Thyroid gland (tissue), 4 donors: ENCODE data around the gene PCDHA6. TPM values are rescaled to one million over a fixed set of nuclear protein-coding genes. Genes with fewer than 3 reads are reported as not detected.
"Not testable (repeated sequence)": the region's sequence is repeated elsewhere in the genome, so short reads cannot be mapped to it uniquely, and the experiment has no call there.

ENCODE experiments used
- DNase-seq, 2 donors: peaks; one replicate each; pipeline ENCODE4 v3.0.0-alpha.2; 2019
- H3K27ac ChIP-seq, 3 donors: fragments of 200-600 bp; sonication (generic); 1 replicate in 2 of 3; 2 replicates in 1 of 3; pipeline ENCODE4 v1.5.1; 2016 to 2019; ENCODE audit warnings: mild to moderate bottlenecking in 1 of 3, moderate library complexity in 1 of 3
- H3K27me3 ChIP-seq: fragments of 200-600 bp; sonication (generic); one replicate; pipeline ENCODE4 v1.5.1; 2019
- H3K36me3 ChIP-seq, 2 donors: fragments of 200-600 bp; sonication (generic); one replicate each; pipeline ENCODE4 v1.5.1; 2016 to 2019
- H3K4me1 ChIP-seq, 2 donors: fragments of 200-600 bp; sonication (generic); one replicate each; pipeline ENCODE4 v1.5.1; 2017 to 2019
- H3K4me3 ChIP-seq, 3 donors: fragments of 200-600 bp; sonication (generic); replicated peaks in 1 of 3; 1 replicate in 2 of 3; 2 replicates in 1 of 3; pipeline ENCODE4 v1.5.1; 2016; ENCODE audit warnings: mild to moderate bottlenecking in 1 of 3
- H3K9me3 ChIP-seq: fragments of 200-600 bp; sonication (generic); one replicate; pipeline ENCODE4 v1.5.1; 2017
- POLR2A ChIP-seq, 2 donors: fragments of 450-650 bp; IDR thresholded peaks; one replicate each; pipeline ENCODE4 v1.6.1; 2017; ENCODE audit warnings: antibody characterized with exemption in 2 of 2, mild to moderate bottlenecking in 2 of 2, moderate library complexity in 1 of 2
- WGBS, 2 donors: methylation state at CpG; one replicate each; pipeline ENCODE4 v1.1.5; 2017; 5-methylcytosine and 5-hydroxymethylcytosine counted together
- intact Hi-C: fragments of 100-400 bp; cut with DNase I; formaldehyde crosslinking; loops from one replicate; pipeline ENCODE4 v1.15.1; 2023
- total RNA-seq, 4 donors: library from RNA; depleted of rRNA; stranded (reverse); fragments of >200 nt; gene quantifications; one replicate each; pipeline ENCODE4 v1.2.3, GENCODE V29; 2016
- TF ChIP-seq, protein P1 (sequence below), 6 experiments: fragments of 200-600 bp in 3 of 6; fragments of 450-650 bp in 3 of 6; sonication (generic) in 3 of 6; IDR thresholded peaks; one replicate each; pipeline ENCODE4 v1.5.1; 2016 to 2019; ENCODE audit warnings: antibody characterized with exemption in 6 of 6, mild to moderate bottlenecking in 2 of 6, inconsistent platforms in 1 of 6, moderate library complexity in 1 of 6

Gene PCDHA6
- total RNA-seq, 4 donors from 2014 or later = 0.29 to 1.3 (median 1.0) TPM

DNA sequence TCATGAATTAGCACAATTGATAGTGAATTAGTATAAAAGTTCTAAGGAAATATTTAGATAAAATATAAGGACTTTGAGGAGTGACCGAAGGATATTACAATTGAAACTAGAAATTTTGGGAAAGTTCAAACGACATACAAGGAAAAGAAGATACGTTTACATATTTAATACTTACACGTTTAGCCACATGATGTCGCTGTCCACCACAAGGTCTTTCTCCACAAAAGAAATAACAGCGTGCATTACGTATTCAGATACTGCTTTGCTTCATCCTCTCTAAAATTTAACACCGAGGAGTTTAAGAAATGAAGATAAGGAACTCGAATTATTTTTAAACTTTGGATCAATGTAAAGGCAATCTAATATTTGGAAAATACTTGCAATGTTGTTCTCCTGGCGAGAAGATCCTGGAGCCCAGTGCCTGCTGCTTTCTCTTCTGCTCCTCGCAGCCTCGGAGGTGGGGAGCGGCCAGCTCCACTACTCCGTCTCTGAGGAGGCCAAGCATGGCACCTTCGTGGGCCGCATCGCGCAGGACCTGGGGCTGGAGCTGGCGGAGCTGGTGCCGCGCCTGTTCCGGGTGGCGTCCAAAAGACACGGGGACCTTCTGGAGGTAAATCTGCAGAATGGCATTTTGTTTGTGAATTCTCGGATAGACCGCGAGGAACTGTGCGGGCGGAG, 26.8 kb upstream of the PCDHA6 start, which contains the start of gene PCDHA3:
PCDHA3 (plus strand) TSS at position 242 of the 678 bp plus-strand sequence.
- TF ChIP-seq, protein P1, sequence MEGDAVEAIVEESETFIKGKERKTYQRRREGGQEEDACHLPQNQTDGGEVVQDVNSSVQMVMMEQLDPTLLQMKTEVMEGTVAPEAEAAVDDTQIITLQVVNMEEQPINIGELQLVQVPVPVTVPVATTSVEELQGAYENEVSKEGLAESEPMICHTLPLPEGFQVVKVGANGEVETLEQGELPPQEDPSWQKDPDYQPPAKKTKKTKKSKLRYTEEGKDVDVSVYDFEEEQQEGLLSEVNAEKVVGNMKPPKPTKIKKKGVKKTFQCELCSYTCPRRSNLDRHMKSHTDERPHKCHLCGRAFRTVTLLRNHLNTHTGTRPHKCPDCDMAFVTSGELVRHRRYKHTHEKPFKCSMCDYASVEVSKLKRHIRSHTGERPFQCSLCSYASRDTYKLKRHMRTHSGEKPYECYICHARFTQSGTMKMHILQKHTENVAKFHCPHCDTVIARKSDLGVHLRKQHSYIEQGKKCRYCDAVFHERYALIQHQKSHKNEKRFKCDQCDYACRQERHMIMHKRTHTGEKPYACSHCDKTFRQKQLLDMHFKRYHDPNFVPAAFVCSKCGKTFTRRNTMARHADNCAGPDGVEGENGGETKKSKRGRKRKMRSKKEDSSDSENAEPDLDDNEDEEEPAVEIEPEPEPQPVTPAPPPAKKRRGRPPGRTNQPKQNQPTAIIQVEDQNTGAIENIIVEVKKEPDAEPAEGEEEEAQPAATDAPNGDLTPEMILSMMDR (IDR thresholded peaks at IDR 0.05) = peak in 2 of 6 experiments; percentile 30 to 51
- no peak for TF ChIP-seq POLR2A (IDR thresholded peaks at IDR 0.05)
- 15 to 22% methylated on average over 28 to 29 of the region's 29 CpGs for WGBS, 2 donors
- no peak within 1 kb of the TSS for H3K27ac ChIP-seq

DNA sequence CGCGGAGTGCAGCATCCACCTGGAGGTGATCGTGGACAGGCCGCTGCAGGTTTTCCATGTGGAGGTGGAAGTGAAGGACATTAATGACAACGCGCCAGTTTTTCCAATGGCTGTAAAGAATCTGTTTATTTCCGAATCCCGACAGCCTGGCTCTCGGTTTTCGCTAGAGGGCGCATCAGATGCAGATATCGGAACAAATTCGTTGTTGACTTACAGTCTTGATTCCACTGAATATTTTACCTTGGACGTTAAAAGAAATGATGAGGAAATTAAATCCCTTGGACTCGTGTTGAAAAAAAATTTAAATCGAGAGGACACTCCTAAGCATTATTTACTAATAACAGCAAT, 26.3 kb upstream of the PCDHA6 start:
- Histone ChIP-seq H3K4me3 (peak overlapping the region in 1 of 3 donors; percentile 24), H3K4me1 (no peaks in the 10 kb centered on the region), H3K27me3 (no peaks in the 10 kb centered on the region), H3K27ac (no peak overlapping the region), H3K9me3 (no peaks in the 10 kb centered on the region), H3K36me3 (no peaks in the 10 kb centered on the region)
- intact Hi-C loops = no loop called here
- DNase-seq = no peak
- TF ChIP-seq, protein P1 (IDR thresholded peaks at IDR 0.05) = peak in 3 of 6 experiments; percentile 9 to 34 (median 27)
- no peak for TF ChIP-seq POLR2A (IDR thresholded peaks at IDR 0.05)
- 13 to 14% methylated on average over 16 of the region's 16 CpGs for WGBS, 2 donors

More for the DNA sequence above, 26.8 kb upstream of the PCDHA6 start, which contains the start of gene PCDHA3:
- Histone ChIP-seq H3K4me3 (peak within 1 kb of the TSS in 1 of 3 donors; percentile 24), H3K9me3 (no peaks in the 10 kb centered on the region), H3K4me1 (no peaks in the 10 kb centered on the region), H3K36me3 (no peaks in the 10 kb centered on the region), H3K27me3 (no peaks in the 10 kb centered on the region)
- intact Hi-C loops = no loop called here
- DNase-seq = no peak

DNA sequence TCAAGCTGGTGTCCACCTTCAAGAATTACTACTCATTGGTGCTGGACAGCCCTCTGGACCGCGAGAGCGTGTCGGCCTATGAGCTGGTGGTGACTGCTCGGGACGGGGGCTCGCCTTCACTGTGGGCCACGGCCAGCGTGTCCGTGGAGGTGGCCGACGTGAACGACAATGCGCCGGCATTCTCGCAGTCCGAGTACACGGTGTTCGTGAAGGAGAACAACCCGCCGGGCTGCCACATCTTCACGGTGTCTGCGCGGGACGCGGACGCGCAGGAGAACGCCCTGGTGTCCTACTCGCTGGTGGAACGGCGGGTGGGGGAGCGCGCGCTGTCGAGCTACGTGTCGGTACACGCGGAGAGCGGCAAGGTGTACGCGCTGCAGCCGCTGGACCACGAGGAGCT, 25.4 kb upstream of the PCDHA6 start:
- intact Hi-C loops, H3K4me1 ChIP-seq, H3K27ac ChIP-seq, H3K4me3 ChIP-seq, DNase-seq, H3K27me3 ChIP-seq, H3K9me3 ChIP-seq, H3K36me3 ChIP-seq: not testable (repeated sequence)
- 39 to 47% methylated on average over 32 to 33 of the region's 45 CpGs for WGBS, 2 donors

DNA sequence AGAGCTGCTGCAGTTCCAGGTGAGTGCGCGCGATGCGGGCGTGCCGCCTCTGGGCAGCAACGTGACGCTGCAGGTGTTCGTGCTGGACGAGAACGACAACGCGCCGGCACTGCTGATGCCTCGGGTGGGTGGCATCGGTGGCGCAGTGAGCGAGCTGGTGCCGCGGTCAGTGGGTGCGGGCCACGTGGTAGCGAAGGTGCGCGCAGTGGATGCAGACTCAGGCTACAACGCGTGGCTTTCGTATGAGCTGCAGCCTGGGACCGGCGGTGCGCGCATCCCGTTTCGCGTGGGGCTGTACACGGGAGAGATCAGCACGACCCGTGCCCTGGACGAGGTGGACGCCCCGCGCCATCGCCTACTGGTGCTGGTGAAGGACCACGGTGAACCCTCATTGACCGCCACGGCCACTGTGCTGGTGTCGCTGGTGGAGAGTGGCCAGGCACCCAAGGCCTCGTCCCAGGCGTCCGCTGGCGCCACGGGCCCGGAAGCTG, 24.9 kb upstream of the PCDHA6 start:
- TF ChIP-seq, protein P1 (IDR thresholded peaks at IDR 0.05) = no peak
- TF ChIP-seq POLR2A (IDR thresholded peaks at IDR 0.05) = no peak
- H3K9me3 ChIP-seq = no peaks in the 10 kb centered on the region
- no peaks in the 10 kb centered on the region for H3K27me3 ChIP-seq
- H3K27ac ChIP-seq = no peak overlapping the region
- WGBS, 2 donors = 34 to 40% methylated on average over 35 to 36 of the region's 53 CpGs
- no peaks in the 10 kb centered on the region for H3K4me1 ChIP-seq
- DNase-seq = no peak
- no peaks in the 10 kb centered on the region for H3K36me3 ChIP-seq
- intact Hi-C loops = no loop called here
- H3K4me3 ChIP-seq = no peak overlapping the region

DNA sequence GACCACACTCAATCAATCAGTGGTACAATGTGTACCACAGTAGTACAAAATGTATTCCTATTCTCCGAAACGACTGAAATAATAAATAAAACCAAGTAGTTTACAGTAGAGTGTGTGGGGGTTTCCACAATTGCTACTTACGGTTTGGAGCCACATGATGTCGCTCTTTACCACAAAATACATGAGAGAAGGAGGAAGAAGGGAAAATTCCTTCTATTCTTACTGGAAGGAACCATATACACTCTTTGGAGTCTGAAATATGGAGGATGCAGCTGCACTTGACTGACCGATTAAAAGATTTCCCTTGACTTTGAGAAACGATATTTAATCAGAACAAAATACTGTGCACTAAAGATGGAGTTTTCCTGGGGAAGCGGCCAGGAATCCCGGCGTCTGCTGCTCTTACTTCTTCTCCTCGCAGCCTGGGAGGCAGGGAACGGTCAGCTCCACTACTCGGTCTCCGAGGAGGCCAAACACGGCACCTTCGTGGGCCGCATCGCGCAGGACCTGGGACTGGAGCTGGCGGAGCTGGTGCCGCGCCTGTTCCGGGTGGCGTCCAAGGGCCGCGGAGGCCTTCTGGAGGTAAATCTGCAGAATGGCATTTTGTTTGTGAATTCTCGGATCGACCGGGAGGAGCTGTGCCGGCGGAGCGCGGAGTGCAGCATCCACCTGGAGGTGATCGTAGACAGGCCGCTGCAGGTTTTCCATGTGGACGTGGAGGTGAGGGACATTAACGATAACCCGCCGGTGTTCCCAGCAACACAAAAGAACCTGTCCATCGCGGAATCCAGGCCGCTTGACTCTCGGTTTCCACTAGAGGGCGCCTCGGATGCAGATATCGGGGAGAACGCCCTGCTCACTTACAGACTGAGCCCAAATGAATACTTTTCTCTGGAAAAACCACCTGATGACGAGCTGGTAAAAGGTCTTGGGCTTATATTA, 20.7 kb upstream of the PCDHA6 start, which contains the start of gene PCDHA4:
PCDHA4 (plus strand) TSS at position 235 of the 942 bp plus-strand sequence.
- intact Hi-C loops = no loop called here

DNA sequence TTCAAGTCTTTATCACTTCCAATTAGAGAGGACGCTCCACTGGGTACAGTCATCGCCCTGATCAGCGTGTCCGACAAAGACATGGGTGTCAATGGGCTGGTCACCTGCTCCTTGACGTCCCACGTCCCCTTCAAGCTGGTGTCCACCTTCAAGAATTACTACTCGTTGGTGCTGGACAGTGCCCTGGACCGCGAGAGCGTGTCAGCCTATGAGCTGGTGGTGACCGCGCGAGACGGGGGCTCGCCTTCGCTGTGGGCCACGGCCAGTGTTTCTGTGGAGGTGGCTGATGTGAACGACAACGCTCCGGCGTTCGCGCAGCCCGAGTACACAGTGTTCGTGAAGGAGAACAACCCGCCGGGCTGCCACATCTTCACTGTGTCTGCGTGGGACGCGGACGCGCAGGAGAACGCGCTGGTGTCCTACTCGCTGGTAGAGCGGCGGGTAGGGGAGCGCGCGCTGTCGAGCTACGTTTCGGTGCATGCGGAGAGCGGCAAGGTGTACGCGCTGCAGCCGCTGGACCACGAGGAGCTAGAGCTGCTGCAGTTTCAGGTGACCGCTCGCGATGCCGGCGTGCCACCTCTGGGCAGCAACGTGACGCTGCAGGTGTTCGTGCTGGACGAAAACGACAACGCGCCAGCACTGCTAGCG, 19.4 kb upstream of the PCDHA6 start:
- H3K36me3 ChIP-seq, H3K27me3 ChIP-seq, H3K27ac ChIP-seq, intact Hi-C loops, DNase-seq, H3K4me1 ChIP-seq, H3K4me3 ChIP-seq, H3K9me3 ChIP-seq: not testable (repeated sequence)
- WGBS, 2 donors = 52 to 61% methylated on average over 55 to 58 of the region's 62 CpGs

More for the DNA sequence above, 20.7 kb upstream of the PCDHA6 start, which contains the start of gene PCDHA4:
- Histone ChIP-seq H3K9me3 (no peaks in the 10 kb centered on the region), H3K4me1 (no peaks in the 10 kb centered on the region), H3K36me3 (no peaks in the 10 kb centered on the region), H3K27me3 (no peaks in the 10 kb centered on the region), H3K27ac (no peak within 1 kb of the TSS), H3K4me3 (peak within 1 kb of the TSS in 1 of 3 donors; percentile 7)
- TF ChIP-seq, protein P1 (IDR thresholded peaks at IDR 0.05) = peak in 2 of 6 experiments; percentile 46 to 47
- TF ChIP-seq POLR2A (IDR thresholded peaks at IDR 0.05) = no peak
- peak; percentile 17 to 45 for DNase-seq
- WGBS, 2 donors = 11 to 18% methylated on average over 37 to 41 of the region's 47 CpGs
